MG63 (cell line): ENCODE measurements around the gene BCR. TPM values are rescaled to one million over a fixed set of nuclear protein-coding genes. Genes with fewer than 3 reads are reported as not detected.

ENCODE experiments used
- DNase-seq: peaks from one replicate; pipeline ENCODE4 v3.0.0-alpha.2; 2020
- H3K27me3 ChIP-seq: fragments of 250-450 bp; sonication (Bioruptor Pico); 2 replicates; pipeline ENCODE4 v1.5.1; 2020; ENCODE audit warnings: mild to moderate bottlenecking, moderate library complexity
- H3K36me3 ChIP-seq: fragments of 250-450 bp; sonication (Bioruptor Pico); 2 replicates; pipeline ENCODE4 v1.5.1; 2020; ENCODE audit warnings: mild to moderate bottlenecking, moderate library complexity
- H3K4me3 ChIP-seq: fragments of 250-450 bp; sonication (Bioruptor Pico); 2 replicates; pipeline ENCODE4 v1.5.1; 2020; ENCODE audit warnings: mild to moderate bottlenecking, moderate library complexity
- H3K9me3 ChIP-seq: fragments of 250-450 bp; sonication (Bioruptor Pico); 2 replicates; pipeline ENCODE4 v1.5.1; 2020; ENCODE audit warnings: mild to moderate bottlenecking, moderate library complexity
- total RNA-seq: library from RNA; depleted of rRNA; stranded (reverse); fragments of >200 nt; shearing (Covaris generic); gene quantifications from 2 replicates; pipeline ENCODE4 v1.2.3, GENCODE V29; 2014; ENCODE audit warnings: low replicate concordance

BCR gene
- total RNA-seq, 1 experiment from 2014 or later, result 17.3 TPM

DNA sequence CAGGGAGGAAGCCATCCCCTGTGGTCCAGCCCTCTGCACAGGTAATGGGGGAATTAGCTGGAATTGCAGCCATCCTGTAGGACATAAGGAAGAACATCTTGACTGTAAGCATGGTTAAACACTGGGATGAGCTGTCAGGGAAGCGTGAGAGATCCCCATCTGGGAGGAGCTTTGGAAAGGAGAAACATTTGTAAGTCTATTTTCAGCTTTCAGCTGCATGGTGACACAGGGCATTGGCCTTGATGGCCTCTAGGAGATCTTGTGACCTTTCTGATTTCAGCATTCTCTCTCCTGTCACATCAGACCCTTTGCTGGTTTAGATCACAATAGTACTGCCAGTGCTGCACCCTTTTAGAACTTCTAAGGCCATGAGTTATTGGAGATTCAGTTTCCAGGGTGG is 47.1 kb downstream of the BCR start:
- H3K4me3 ChIP-seq, result no peak overlapping the region
- H3K9me3 ChIP-seq, result peaks cover 17% of the 10 kb centered on the region
- H3K27me3 ChIP-seq, result no peaks in the 10 kb centered on the region
- H3K36me3 ChIP-seq, result peaks cover 11% of the 10 kb centered on the region
- DNase-seq, result no peak

DNA sequence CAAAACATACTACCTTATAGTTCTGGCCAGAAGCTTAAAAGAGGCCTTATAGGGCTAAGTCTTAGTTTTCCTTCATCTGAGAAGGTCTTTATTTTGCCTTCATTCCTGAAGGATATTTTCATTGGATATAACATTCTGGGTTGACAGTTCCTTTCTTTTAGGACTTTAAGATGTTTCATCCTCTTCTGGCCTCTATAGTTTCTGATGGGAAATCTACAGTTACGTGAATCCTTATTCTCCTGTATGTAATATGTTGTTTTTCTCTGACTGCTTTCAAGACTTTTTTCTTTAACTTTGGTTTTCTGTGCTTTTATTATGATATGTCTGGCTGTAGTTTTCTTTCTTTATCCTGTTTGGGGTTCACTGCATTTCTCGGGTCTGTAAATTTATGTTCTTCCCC is 48.2 kb downstream of the BCR start:
- DNase-seq, result no peak

DNA sequence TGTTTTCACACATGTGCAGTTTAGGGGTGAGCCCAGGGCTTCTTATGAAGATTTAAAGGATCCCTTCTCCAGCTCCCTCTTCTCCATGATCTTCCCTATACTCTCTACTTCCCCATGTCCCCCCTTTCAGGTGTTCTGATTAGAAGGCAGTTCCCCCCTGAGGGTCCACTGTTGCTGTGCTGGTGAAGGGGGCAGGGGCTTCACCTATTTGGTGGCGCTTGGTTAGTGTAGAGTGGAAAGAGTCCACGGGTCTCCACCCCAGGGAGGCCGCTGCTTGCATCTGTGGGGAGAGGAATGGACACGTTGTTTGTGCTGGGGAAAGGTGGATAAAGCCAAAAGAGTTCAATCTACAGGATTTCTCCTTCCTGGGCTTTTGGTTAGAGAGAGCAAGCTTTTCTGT is 49.3 kb downstream of the BCR start:
- H3K27me3 ChIP-seq, result no peaks in the 10 kb centered on the region
- peaks cover 17% of the 10 kb centered on the region for H3K9me3 ChIP-seq
- peaks cover 11% of the 10 kb centered on the region for H3K36me3 ChIP-seq
- no peak overlapping the region for H3K4me3 ChIP-seq
- DNase-seq, result no peak

More for the DNA sequence above, 48.2 kb downstream of the BCR start:
- Histone ChIP-seq H3K4me3 (no peak overlapping the region), H3K36me3 (peaks cover 11% of the 10 kb centered on the region), H3K9me3 (peaks cover 17% of the 10 kb centered on the region), H3K27me3 (no peaks in the 10 kb centered on the region)

DNA sequence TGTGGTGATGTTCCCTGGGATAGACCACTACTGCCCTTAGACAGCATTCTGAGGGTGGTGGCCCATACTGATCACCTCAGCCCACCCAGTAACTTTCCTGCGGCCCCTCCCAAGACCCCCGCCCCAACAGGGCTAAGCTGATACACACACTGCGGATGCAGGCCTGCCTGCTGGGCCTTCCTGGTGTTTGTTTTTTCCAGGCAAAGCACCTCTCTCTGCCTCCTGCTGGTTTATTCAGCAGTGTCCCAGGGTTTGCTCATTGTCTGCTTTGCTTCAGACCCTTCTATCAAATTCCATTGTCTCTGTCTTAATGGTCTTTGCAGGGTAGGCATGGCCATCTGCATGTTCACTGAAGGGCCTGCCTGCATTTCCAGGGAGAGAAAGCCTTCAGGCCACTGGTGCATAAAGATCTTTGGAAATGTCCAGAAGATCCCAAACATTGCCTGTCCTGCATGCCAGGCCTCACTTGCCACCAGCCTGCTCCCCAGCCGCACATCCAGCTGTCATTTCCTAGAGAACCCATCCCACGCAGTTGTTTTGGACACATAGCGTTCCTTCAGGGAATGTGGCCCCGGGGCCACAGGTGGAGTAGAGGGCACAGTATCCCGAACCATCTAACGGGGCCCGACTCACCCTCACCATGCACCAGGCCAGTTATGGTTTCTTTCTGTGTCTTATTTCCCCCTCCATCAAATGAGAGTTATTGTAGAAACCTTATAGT is 50.2 kb downstream of the BCR start:
- Histone ChIP-seq H3K27me3 (no peaks in the 10 kb centered on the region), H3K4me3 (no peak overlapping the region), H3K9me3 (peaks cover 17% of the 10 kb centered on the region), H3K36me3 (peaks cover 11% of the 10 kb centered on the region)
- no peak for DNase-seq

DNA sequence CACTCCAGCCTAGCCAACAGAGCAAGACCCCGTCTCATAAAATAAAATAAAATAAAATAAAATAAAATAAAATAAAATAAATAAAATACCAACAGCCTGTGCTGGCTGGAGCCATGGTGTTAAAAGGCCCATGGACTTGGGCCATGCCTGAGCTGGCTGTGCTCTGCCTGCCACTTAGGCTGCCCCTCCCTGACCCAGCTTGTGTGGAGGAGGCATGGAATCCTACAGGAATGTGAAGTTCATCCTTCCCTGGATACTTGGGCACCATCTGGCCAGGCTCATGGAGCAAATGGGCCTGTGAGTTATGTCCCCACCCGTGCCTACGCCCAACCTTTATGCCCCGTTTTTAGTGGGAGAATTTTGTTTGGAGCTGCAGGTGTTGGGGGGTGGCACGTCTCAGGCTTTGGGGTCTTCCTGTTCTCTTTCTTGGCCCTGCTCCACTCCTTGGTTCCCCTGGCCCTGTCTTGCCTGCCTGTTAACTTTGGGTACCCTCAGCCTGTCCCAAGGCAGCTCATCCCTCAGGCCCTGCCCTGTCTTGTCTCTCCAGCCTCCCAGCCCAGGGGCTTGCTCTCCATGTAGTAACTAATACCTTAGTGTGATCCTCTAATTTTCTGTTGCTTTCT is 51.3 kb downstream of the BCR start:
- Histone ChIP-seq H3K36me3 (peaks cover 11% of the 10 kb centered on the region), H3K9me3 (peaks cover 17% of the 10 kb centered on the region), H3K27me3 (no peaks in the 10 kb centered on the region), H3K4me3 (no peak overlapping the region)
- peak; percentile 38 for DNase-seq

DNA sequence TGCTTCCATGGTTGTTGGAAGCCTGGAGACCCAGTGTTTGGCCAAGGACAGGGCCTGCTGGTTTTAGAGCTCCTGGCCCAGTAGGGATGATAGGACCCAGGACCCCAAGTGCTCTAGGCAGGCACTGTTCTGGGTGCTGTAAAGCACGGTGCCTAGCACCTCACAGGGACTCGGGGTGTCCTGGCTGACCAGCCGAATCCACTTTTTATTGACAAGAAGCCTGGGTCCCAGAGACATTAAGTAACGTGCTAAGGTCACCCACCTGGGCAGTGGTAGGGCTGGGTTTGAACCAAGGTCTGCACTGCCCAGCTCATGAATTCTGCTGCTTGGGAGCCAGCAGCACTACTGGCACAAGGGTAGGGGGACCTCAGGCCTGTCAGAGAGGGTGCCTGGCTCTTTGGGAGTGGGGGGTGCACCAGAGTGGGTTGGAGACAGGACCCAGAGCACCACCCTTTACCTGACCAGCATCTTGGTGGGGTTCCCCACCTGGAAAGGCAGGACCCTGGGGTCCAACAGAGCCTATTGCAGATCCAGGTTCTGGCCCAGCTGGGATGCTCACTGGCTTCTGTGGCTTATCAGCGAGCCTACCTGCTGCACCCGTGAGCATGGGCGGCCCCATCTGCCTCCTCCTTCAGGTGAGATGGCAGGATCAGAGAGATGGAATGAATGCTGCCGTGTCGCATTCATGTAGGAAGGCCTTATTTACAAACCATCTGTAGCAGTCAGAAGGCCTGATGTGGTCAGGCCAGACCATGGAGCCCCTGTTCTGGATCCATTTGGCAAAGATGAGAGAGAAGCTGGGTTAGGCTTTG is 52.0 kb downstream of the BCR start:
- H3K9me3 ChIP-seq, result peaks cover 17% of the 10 kb centered on the region
- DNase-seq, result no peak
- H3K36me3 ChIP-seq, result peaks cover 11% of the 10 kb centered on the region
- no peak overlapping the region for H3K4me3 ChIP-seq
- H3K27me3 ChIP-seq, result no peaks in the 10 kb centered on the region

DNA sequence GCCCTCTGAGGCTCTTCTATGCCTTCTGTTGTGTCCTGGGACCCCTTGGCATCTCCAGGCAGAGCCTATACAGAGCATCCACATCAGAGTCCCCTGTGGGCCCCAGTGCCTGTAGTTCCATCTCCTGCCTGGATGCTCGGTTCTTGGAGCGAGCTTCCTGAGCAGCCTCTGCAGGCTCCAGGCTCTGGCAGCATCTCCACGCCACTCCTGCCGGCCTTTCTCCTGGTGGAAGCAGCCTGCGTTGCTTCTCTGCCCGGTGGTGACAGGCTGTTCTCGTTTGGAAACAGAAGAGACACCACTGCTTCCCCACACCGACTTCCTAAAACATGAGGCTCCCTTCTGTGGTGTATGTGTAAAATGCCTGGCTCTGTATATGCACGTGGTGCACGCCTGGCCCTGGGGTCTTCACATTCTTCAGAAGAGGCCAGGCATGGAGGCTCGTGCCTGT is 52.8 kb downstream of the BCR start:
- no peaks in the 10 kb centered on the region for H3K27me3 ChIP-seq
- H3K9me3 ChIP-seq, result peaks cover 11% of the 10 kb centered on the region
- H3K36me3 ChIP-seq, result peaks cover 10% of the 10 kb centered on the region
- no peak for DNase-seq
- H3K4me3 ChIP-seq, result no peak overlapping the region

DNA sequence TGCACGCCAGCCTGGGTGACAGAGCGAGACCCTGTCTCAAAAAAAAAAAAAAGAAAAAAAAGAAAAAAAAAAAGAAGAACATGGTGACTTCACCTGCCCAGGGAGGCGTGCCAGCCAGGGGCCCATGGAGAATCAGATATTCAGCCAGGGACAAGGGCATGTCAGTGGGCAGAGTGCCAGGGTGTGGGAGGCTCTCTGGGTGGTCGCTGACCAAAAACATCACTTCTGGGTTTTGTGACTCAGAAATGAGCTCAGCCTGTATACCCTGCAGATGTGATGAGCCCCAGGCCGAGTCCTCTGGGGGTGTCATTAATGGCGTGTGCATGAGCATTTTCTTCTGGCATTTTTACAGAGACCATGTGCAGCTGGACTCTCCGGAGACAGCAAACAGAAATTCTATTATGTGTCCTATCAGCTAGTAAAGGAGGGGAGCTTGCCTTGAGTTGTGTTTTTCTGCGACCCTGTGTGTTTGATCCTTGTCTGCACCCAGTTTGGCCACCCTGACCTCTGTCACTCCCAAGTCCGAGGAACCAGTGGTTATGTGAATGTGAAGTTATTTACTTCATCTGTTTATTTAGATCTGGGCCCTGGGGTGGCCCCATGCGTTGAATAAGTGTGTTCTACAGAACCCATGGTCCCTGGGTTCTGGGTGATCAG is 53.6 kb downstream of the BCR start:
- Histone ChIP-seq H3K27me3 (no peaks in the 10 kb centered on the region), H3K36me3 (peaks cover 2% of the 10 kb centered on the region; the same call in 1 of the 2 replicates), H3K9me3 (peaks cover 3% of the 10 kb centered on the region), H3K4me3 (no peak overlapping the region)
- DNase-seq, result peak; percentile 71

DNA sequence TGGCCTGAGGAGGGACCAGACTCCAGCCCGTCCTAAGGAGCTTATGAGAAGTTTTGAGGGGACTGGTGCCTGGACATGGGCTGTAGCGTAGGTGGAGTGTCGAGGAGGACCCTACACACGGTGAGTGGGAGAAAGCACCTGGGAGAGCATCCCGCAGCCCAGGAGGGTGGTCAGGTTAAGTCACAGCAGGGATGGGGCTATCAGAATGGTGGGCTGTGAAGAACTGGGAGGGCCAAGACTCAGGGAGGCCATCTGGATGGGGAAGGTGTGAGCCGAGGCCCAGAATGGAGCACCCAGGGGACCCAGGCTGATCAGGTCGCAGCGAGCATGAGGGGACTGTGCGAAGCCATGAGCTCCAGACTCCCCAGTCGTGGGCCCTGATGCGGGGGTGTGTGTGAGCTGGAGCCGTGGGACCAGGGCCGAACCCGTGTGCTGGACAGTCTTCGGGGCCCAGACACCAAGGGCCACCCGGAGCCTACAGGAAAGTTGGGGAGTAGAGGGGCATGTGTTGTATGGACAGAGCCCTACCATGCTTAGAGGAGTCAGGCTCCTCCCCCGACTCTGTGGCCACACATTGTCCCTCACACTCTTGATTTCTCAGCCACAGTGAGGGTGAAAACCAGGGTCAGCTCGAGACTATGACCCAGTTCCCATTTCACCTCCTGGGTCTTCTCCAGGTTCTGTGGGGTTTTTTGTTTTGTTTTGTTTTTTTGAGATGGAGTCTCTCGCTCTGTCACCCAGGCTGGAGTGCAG is 54.3 kb downstream of the BCR start:
- Histone ChIP-seq H3K9me3 (no peaks in the 10 kb centered on the region), H3K36me3 (no peaks in the 10 kb centered on the region; the same call in 1 of the 2 replicates), H3K4me3 (no peak overlapping the region), H3K27me3 (no peaks in the 10 kb centered on the region)
- DNase-seq, result no peak

DNA sequence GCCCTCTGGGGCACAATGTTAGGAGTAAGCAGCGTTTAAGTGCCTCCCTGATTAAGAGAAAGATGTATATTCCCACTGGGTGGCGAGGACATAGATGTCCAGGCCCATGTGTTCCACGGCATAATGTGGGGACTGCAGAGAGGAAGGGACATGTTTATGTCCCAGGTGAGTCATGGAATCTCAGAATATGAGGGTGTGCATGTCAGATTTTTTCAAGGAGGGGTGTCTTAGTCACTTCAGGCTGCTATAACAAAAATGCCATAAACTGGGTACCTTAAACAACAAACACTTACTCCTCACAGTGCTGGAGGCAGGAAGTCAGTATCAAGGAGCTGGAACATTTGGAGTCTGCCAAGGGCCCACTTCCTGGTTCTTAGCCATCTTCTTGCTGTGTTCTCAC is 55.1 kb downstream of the BCR start:
- Histone ChIP-seq H3K27me3 (no peaks in the 10 kb centered on the region), H3K4me3 (no peak overlapping the region), H3K9me3 (no peaks in the 10 kb centered on the region), H3K36me3 (no peaks in the 10 kb centered on the region)
- no peak for DNase-seq

DNA sequence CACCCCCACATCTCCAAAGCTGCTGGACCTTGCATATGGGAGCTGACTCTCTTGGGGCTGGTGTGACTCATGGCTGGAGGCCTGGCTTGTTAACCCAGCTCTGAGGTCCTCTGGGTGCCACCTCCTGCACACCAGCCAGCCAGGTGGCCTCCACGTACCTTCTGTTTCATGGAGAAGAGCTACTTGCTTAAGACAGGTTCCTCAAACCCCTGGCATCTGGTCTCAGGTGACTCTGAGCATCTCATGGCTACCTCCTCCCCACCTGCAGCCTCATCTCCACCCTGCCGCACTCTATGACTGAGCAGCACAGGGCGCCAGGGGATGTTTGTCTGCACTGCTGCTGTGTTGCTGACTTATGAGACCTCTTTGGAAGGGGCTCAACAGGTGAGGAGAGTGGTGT is 55.7 kb downstream of the BCR start:
- Histone ChIP-seq H3K9me3 (no peaks in the 10 kb centered on the region), H3K36me3 (no peaks in the 10 kb centered on the region), H3K4me3 (no peak overlapping the region), H3K27me3 (no peaks in the 10 kb centered on the region)
- no peak for DNase-seq

DNA sequence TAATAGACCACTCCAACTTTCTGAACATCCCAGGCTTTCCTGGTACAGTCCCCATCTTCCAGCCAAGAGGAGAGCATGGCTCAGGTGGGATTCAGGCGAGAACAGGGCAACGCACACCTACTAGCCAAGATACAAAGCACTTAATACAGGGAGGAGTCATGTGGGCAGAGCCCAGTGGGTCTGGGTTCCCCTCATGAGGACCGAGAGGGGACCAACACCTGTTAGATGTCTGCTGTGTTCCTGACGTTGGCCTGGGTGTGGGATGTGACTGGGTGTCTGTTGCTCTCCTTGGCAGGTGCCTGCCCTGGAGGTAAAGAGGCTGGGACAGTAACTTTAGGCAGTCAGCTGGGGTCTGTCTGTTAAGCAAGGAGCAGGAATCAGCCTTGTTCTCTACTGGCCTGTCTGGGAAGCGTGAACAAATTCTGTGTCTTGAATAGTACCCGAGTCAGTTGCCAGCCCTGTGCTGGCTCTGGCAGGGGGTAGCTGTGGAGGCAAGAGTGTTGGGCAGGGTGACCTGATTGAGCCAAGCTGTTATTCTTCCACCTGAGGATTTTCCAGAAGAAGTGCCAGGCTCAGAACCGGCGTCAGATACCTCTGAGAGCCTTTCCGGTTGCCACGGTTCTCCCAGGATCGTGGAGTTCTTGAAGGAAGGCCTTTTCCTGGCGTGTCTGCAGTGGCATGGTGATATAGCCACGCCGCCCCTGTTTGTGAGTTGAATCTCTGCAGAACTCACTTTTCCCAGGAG is 56.3 kb downstream of the BCR start:
- no peak for DNase-seq
- H3K4me3 ChIP-seq, result no peak overlapping the region
- no peaks in the 10 kb centered on the region for H3K27me3 ChIP-seq
- H3K9me3 ChIP-seq, result no peaks in the 10 kb centered on the region
- no peaks in the 10 kb centered on the region for H3K36me3 ChIP-seq

DNA sequence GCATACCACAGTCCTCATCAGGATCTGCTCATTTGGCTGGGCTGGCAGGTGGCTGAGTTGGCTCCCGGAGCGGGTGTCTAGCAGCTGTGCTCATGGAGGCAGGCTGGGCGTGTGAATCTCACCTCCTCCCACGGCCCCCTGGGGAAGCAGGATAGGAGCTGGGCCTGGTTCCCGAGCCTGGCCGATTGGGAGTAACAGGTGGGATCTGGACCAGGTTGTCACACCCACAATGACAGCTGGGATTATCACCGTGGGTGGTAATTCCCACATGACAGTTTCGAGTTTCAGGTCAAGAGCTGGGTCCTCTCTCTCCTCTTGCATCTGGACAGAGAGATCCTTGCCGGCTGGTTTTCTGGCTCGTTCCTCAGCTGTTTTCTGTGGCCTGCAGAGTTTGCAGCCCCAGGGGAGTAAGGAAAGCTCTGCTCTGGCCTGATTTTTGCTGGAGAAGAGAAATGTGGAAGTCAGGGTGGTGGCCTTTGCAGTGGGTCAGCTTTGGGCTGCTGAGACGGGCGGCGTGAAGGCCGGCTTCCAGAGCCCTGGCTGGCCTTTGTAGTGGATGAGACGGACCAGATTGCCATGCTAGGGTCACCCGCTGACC is 57.0 kb downstream of the BCR start:
- Histone ChIP-seq H3K4me3 (no peak overlapping the region), H3K27me3 (no peaks in the 10 kb centered on the region), H3K36me3 (no peaks in the 10 kb centered on the region), H3K9me3 (no peaks in the 10 kb centered on the region)
- DNase-seq, result peak; percentile 84

DNA sequence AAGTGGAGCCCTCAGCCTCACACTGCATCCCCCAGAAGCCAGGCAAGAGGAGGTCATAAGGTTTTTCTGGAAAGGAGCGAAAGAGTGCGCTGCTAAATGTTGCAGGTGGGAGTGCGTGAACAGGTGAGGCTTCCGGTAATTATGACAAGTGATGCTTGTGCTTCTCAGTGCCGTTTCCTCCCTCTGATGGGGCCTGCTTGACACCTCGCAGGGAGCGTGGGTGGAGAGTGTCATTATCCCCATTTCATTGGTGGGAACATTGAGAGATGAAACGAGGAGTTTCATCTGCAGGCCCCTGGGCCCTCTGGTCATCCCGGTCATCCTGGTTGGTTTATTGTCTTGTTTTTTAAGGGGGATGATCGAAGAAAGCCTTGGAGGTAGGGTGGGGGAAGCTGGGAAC is 57.5 kb downstream of the BCR start:
- H3K4me3 ChIP-seq, result no peak overlapping the region
- no peaks in the 10 kb centered on the region for H3K36me3 ChIP-seq
- no peak for DNase-seq
- H3K27me3 ChIP-seq, result no peaks in the 10 kb centered on the region
- no peaks in the 10 kb centered on the region for H3K9me3 ChIP-seq

DNA sequence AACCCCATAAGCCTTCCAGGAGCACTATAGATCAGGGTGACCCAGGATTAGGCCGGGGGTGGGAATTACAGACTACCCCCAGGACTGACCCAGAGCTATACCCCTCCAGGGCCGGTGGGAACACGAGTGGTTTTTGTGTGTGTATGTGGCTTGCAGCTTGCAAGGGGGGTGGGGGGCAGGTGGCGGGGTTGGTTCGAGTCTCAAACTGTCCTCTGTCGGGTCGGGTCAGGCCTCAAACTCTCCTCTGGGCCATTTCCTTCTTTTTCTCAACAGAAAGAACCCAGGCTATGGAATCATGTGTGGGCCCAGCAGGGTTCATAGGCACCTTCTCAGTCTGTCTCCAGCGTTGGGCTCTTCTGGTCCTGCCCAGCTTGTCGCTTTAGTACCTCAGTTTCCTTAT is 58.4 kb downstream of the BCR start:
- Histone ChIP-seq H3K36me3 (no peaks in the 10 kb centered on the region), H3K27me3 (no peaks in the 10 kb centered on the region), H3K9me3 (no peaks in the 10 kb centered on the region), H3K4me3 (no peak overlapping the region)
- no peak for DNase-seq
